MM.1S (cell line): ENCODE results near the gene SLIT3.

Experiments used
- DNase-seq: peaks from one replicate; pipeline ENCODE4 v3.0.0-alpha.2; 2015
- H2AFZ ChIP-seq: fragments of 300-600 bp; sonication (generic); 2 replicates; pipeline ENCODE4 v1.6.0; 2016; ENCODE audit warnings: antibody characterized with exemption, low read length
- H3F3A ChIP-seq: fragments of 300-600 bp; sonication (generic); 2 replicates; pipeline ENCODE4 v1.6.1; 2016; ENCODE audit warnings: mild to moderate bottlenecking, antibody characterized with exemption, low read length, moderate library complexity, mixed read lengths; ENCODE audit not compliant: insufficient read depth
- H3K27ac ChIP-seq: fragments of 300-600 bp; sonication (generic); 2 replicates; pipeline ENCODE4 v1.5.1; 2016; ENCODE audit warnings: mild to moderate bottlenecking, low read length
- H3K27me3 ChIP-seq: fragments of 300-600 bp; sonication (generic); replicated peaks from 2 replicates; pipeline ENCODE4 v1.6.0; 2016; ENCODE audit warnings: low read length; ENCODE audit not compliant: insufficient read depth
- H3K36me3 ChIP-seq: fragments of 300-600 bp; sonication (generic); replicated peaks from 2 replicates; pipeline ENCODE4 v1.6.1; 2016; ENCODE audit warnings: mild to moderate bottlenecking, low read length, mixed read lengths; ENCODE audit not compliant: insufficient read depth
- H3K4me1 ChIP-seq: fragments of 300-600 bp; sonication (generic); 2 replicates; pipeline ENCODE4 v1.6.1; 2016; ENCODE audit warnings: low read length, mixed read lengths
- H3K4me2 ChIP-seq: fragments of 300-600 bp; sonication (generic); 2 replicates; pipeline ENCODE4 v1.6.0; 2016; ENCODE audit warnings: low read depth, low read length
- H3K4me3 ChIP-seq: fragments of 300-600 bp; sonication (generic); 2 replicates; pipeline ENCODE4 v1.5.1; 2016; ENCODE audit warnings: low read length, mixed read lengths
- H3K79me2 ChIP-seq: fragments of 300-600 bp; sonication (generic); 2 replicates; pipeline ENCODE4 v1.6.1; 2016; ENCODE audit warnings: mixed run types, low read length, mixed read lengths
- H3K9ac ChIP-seq: fragments of 300-600 bp; sonication (generic); 2 replicates; pipeline ENCODE4 v1.6.1; 2016; ENCODE audit warnings: low read length, mixed read lengths
- H3K9me2 ChIP-seq: fragments of 300-600 bp; sonication (generic); replicated peaks from 2 replicates; pipeline ENCODE4 v1.6.1; 2016; ENCODE audit warnings: mild to moderate bottlenecking, low read length, mixed read lengths; ENCODE audit not compliant: insufficient read depth
- H3K9me3 ChIP-seq: fragments of 300-600 bp; sonication (generic); replicated peaks from 2 replicates; pipeline ENCODE4 v1.6.1; 2016; ENCODE audit warnings: mild to moderate bottlenecking, low read length, mixed read lengths; ENCODE audit not compliant: insufficient read depth
- H4K20me1 ChIP-seq: fragments of 300-600 bp; sonication (generic); 2 replicates; pipeline ENCODE4 v1.6.1; 2016; ENCODE audit warnings: mild to moderate bottlenecking, low read length, moderate library complexity, mixed read lengths; ENCODE audit not compliant: insufficient read depth
- CTCF ChIP-seq: fragments of 300-600 bp; sonication (generic); IDR thresholded peaks from 2 replicates; pipeline ENCODE4 v1.5.1; 2016; ENCODE audit warnings: antibody characterized with exemption, low read length, mixed read lengths
- EZH2 ChIP-seq: fragments of 300-600 bp; sonication (generic); optimal IDR thresholded peaks from 2 replicates; pipeline ENCODE3; 2017; ENCODE audit warnings: low read depth, mild to moderate bottlenecking, antibody characterized with exemption, low read length, mixed read lengths
- EZH2phosphoT487 ChIP-seq: fragments of 300-600 bp; sonication (generic); IDR thresholded peaks from 2 replicates; pipeline ENCODE4 v1.6.1; 2018; ENCODE audit warnings: antibody characterized with exemption, low read length

The SLIT3 gene

GRCh38 chr5:169085636-169086035, 215.3 kb downstream of the SLIT3 start:
- H3K9me2 ChIP-seq = no peaks in the 10 kb centered on the region
- no peaks in the 10 kb centered on the region for H3F3A ChIP-seq
- H4K20me1 ChIP-seq = no peaks in the 10 kb centered on the region
- no peak overlapping the region for H3K4me2 ChIP-seq
- H3K9ac ChIP-seq = no peak overlapping the region
- DNase-seq = no peak
- no peak overlapping the region for H3K4me3 ChIP-seq
- no peak overlapping the region for H3K27ac ChIP-seq
- no peaks in the 10 kb centered on the region for H3K36me3 ChIP-seq
- no peaks in the 10 kb centered on the region for H3K79me2 ChIP-seq
- TF ChIP-seq EZH2phosphoT487 (no peak), CTCF (no peak), EZH2 (no peak)
- no peaks in the 10 kb centered on the region for H3K9me3 ChIP-seq
- H3K4me1 ChIP-seq = no peaks in the 10 kb centered on the region
- H3K27me3 ChIP-seq = no peaks in the 10 kb centered on the region
- no peak overlapping the region for H2AFZ ChIP-seq

GRCh38 chr5:169085212-169085611, 215.7 kb downstream of the SLIT3 start:
- DNase-seq = no peak
- Histone ChIP-seq H2AFZ (no peak overlapping the region), H3K4me3 (no peak overlapping the region), H3K4me1 (no peaks in the 10 kb centered on the region), H3K9ac (no peak overlapping the region), H3K9me2 (no peaks in the 10 kb centered on the region), H3K9me3 (no peaks in the 10 kb centered on the region), H3K27ac (no peak overlapping the region), H3K27me3 (no peaks in the 10 kb centered on the region), H3F3A (no peaks in the 10 kb centered on the region), H4K20me1 (no peaks in the 10 kb centered on the region), H3K79me2 (no peaks in the 10 kb centered on the region), H3K4me2 (no peak overlapping the region), H3K36me3 (no peaks in the 10 kb centered on the region)
- TF ChIP-seq EZH2phosphoT487 (no peak), EZH2 (no peak), CTCF (no peak)

GRCh38 chr5:169084775-169085174, 216.2 kb downstream of the SLIT3 start:
- no peak overlapping the region for H3K4me2 ChIP-seq
- no peak overlapping the region for H3K4me3 ChIP-seq
- TF ChIP-seq EZH2 (no peak), EZH2phosphoT487 (no peak), CTCF (no peak)
- no peaks in the 10 kb centered on the region for H3K9me2 ChIP-seq
- H3K27me3 ChIP-seq = no peaks in the 10 kb centered on the region
- no peaks in the 10 kb centered on the region for H4K20me1 ChIP-seq
- DNase-seq = no peak
- no peak overlapping the region for H3K9ac ChIP-seq
- no peaks in the 10 kb centered on the region for H3F3A ChIP-seq
- H3K9me3 ChIP-seq = no peaks in the 10 kb centered on the region
- no peak overlapping the region for H3K27ac ChIP-seq
- no peak overlapping the region for H2AFZ ChIP-seq
- no peaks in the 10 kb centered on the region for H3K4me1 ChIP-seq
- no peaks in the 10 kb centered on the region for H3K79me2 ChIP-seq
- H3K36me3 ChIP-seq = no peaks in the 10 kb centered on the region
